ENCODE results near the gene SERPINB13.
"Not testable (repeated sequence)": the region's sequence is repeated elsewhere in the genome, so short reads cannot be mapped to it uniquely, and the experiment has no call there.

SERPINB13 gene

DNA sequence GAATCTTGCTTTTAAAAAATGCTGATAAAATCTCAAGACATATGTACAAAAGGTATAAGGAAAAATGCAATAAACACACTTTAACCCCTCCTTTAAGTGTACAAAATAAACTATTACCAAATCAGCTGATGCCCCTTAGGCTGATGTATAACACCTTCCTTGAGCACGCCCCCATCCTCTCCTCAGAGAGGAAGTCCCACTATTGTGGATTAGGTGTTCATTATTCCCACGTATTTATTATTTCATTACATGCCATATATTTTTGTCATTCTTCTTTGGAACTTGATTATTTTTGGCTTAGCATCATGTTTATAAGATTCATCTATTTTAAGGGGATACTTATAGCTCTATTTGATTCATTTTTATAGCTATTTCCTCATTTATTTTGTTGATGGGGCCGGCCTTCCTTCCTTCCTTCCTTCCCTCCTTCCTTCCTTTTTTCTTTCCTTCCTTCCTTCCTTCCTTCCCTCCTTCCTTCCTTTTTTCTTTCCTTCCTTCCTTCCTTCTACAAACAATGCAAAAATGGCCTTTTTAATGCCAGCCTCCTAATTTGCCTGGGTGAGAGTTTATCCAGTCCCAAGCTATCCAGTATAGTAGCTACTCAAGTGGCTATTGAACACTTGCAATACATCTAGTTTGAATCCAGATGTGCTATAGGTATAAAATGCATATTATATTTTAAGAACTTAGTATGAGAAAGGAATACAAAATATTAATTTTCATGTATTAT, 4.0 kb downstream of the SERPINB13 start:
- DNase-seq, result no peak

DNA sequence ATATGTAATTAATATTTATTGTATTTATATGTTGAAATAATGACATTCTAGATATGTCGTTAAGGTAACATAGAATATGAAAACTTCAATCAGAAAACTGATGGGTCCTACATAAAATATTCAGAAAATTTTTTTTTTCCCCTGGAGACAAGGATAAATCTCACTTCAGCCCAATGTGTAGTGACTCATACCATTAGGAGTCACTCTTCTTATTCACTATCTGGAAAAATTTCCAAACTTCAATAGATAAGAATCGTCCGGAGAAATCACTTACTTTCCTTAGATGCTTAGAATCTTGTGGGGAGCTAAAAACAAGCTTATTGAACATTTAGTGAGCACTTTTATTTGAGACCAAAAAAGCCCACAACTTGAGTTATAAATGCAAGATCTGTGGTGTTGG, 4.6 kb downstream of the SERPINB13 start:
- DNase-seq, result no peak

GRCh38 chr18:63592471-63592870, 5.3 kb downstream of the SERPINB13 start:
- no peak for DNase-seq

- no peak for DNase-seq
Measured at GRCh38 chr18:63596964-63597363, 9.8 kb downstream of the SERPINB13 start.

DNA sequence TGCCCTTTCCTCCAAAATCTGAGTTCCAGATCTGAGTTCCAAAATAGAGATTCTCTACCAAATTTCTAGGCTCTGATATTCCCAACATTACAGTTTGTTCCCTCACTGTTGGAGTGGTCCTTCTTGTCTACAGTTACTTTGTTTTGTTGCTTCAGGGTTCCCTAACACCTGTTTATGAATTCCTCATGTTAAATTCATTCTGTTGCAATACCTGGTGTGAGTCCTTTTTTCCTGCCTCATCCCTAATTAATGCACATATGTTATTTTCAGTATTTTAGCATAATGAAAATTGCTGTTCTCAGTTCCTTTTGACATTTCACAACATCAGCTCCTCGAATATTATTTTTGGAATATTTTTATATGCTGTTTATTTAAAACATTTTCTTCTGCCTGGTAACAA, 16.2 kb downstream of the SERPINB13 start:
- DNase-seq, result no peak

DNA sequence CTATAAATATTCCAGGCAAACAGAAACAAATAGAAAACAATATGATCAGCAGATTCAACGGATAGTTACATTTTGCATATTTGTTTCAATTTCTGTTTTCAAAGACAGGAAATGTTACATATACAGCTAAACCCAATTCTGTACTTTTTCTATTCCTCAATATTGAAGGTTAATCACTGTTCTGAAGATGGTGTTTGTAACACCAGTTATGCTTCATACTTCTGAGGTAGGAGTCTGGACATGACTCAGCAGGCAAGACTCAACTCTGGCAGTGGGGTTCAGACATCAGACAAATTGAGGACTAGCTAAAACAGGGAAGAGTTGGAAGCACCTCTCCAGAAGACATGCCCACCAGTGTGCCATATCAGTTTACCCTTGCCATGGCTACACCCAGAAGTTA, 16.6 kb downstream of the SERPINB13 start:
- no peak for DNase-seq

- DNase-seq, result peak in 1 of 3 experiments; percentile 16
Measured at GRCh38 chr18:63604791-63605567, 17.8 kb downstream of the SERPINB13 start.

DNA sequence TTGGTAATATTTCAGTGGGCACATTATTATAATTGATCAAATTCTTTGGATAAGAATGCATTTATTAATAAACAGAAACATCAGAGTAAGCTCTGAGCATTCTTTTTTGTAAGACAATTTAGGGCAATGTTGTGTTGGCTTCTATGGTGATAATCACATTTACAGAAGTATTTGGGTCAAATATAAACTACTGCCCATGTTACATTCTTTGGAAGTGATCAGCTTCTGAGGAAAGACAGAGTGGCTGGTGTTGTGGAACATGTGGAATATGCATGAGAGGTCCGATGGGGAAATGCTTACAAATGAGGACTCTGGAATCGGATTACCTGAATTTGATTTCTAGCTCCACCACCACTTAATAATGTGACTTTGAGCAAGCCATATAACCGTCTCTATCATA, 19.4 kb downstream of the SERPINB13 start:
- no peak for DNase-seq

GRCh38 chr18:63613420-63613819, 26.3 kb downstream of the SERPINB13 start:
- no peak for DNase-seq

DNA sequence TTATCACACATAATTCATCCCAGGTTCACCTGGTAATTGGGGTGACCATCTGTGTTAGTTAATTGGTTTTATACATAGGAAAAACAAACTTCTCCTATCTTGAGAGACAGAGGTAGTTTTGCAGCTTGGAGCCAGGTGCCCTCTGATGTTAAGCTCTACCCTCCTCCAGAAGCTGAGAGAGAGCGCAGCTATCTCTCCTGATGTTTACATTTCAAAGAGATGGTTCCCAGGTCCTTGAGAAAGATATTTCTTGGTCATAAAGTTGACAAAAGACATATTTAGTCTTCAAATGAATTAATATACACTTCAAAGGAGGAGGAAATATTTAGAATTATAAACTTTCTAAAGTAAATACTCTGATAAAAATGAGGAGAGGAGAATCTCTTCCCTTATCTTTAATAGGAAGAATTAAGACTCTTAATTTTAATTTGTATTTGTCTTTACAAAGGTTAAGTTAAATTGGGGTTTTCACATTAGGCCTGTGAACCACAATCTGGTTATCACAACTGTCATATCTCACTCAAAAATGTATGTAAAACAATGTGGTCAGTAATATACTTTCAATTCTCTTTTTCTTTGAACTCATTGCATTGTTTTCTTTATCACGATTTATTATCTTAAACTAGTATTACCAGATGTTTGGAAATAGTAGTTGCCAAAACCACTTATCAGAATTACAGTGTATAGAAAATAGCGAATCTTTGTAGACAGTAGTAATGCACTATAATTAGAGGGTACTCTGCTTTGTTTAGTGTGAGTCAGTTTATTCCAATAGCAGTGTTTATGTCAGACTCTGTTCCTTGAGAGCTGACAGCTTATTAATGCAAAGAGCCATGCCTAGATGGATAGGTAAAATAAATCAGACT, 30.1 kb downstream of the SERPINB13 start:
- peak; percentile 12 to 100 (median 86) for DNase-seq

DNA sequence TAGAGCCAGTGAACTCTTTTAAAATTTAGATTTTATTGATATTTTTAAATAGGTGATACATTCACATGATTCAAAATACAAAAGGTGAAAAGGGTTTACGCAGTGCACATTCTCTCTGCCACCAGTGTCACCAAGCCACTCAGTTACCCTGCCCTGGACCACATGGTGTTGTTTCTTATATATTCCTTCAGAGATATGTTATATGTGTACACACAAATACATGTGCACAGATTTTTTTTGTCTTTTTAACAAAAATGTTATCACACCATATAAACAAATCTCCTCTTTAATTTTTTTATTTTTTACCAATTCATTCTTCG, 30.7 kb downstream of the SERPINB13 start:
- DNase-seq, result peak in 1 of 3 experiments; percentile 86

GRCh38 chr18:63619661-63620060, 32.5 kb downstream of the SERPINB13 start:
- DNase-seq, result no peak

DNA sequence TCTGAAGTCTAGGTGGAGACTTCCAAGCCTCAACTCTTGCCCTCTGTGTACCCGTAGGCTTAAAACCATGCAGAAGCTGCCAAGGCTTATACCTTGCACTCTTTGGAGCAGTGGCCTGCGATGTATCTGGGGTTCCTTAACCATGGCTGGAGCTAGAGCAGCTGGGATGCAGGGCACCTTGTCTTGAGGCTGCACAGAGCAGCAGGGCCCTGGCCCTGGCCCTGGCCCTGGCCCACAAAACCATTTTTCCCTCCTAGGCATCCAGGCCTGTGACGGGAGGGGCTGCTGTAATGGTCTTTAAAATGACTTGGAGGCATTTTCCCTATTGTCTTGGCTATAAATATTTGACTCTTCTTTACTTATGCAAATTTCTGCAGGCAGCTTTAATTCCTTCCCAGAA, 37.7 kb downstream of the SERPINB13 start:
- DNase-seq, result no peak

- no peak for DNase-seq
Measured at GRCh38 chr18:63626431-63626830, 39.3 kb downstream of the SERPINB13 start.

GRCh38 chr18:63627819-63628218, 40.7 kb downstream of the SERPINB13 start:
- DNase-seq, result no peak

GRCh38 chr18:63637703-63638102, 50.6 kb downstream of the SERPINB13 start:
- no peak for DNase-seq

DNA sequence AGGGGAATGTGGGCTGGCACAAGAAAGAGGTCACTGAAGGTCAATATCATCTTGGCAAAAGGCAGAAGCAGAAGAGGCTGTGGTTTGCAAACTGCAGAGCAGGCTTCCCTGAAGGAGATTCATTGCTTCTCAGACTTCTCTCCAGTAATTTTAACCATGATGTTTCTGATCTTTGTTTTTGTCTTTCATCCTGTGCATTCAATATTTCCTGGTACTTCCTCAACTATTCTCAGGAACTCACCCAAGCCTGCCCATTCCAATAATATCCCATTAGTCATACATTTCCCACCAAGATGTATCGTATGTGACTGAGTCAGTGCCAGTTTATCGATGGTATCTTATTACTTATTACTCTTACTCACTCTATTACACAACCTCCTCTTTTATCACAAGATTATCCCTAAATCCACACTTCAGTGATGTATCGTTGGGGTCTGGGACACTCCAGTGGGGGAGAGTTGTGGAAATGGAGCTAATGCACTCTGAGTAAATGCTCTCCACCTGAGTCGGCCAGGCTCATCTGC, 54.1 kb downstream of the SERPINB13 start:
- DNase-seq, result not testable (repeated sequence)

DNA sequence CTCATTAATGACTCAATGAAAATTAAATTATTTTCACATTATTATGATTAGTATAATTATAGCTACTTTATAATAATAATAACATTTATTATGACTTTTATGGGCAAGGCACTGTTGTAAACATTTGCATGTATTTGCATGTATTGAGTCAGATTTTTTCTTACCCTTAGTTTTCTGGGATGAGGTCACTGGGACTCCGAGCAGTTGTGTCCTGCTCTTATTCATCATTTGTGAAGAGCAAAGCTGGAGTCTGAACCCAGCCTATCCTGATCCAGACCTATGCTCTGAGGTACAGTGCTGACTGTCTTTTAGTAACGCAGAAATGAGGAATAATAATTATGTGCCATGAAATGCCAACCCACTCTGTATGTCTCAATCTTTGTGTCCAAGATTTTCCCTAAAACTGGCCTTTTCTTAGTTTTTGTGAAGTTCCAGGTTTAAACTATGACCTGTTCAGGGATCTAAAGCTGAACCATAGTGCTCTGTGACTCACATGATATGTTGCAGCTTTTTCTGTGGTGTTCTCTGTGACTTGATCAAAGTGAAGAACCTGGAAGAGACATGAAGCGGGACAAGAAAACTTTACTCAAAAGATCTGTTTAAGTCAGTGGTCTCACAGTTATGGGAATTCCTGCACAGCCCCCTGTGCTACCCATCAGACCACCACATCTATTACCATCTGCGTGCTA, 55.7 kb downstream of the SERPINB13 start:
- DNase-seq, result not testable (repeated sequence)

- not testable (repeated sequence) for DNase-seq
Measured at GRCh38 chr18:63644142-63644541, 57.0 kb downstream of the SERPINB13 start, which contains the start of gene SERPINB4. TSS of gene SERPINB4 (minus strand) at chr18:63644256. CDS start at chr18:63643577, 679 bp downstream.

DNA sequence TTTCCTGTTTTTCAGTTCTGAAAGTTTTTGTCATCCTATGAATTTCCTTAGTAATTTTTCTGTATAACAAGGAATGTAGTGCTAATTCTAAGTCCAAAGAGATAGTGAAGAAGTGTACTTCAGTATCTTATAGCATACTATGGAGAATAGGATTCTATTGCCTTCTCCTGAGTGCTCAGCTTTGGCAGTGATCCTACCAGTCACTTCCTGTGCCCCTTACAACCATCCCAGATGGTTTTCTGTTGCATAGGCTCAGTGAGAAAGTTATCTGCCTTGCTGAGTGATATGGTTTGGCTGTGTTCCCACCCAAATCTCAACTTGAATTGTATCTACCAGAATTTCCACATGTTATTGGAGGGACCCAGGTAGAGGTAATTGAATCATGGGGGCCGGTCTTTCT, 57.6 kb downstream of the SERPINB13 start:
- not testable (repeated sequence) for DNase-seq

DNA sequence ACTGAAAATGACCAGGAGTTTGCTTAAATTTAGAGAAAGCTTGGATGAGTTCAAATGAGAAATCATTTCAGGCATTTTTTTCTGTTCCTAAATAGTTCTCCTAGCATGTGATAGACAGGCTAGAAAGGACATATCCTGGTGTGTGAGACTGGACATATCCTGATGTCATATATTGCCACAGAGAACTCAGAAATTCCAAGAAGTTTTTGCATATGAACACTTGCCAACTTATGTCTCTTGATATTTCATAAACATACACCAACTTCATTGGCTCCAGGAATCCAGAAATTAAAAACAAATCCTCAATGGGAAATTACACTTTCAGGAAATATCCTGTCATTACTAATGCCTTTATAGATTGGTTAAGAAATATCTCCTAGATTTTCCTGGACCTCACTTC, 59.8 kb downstream of the SERPINB13 start:
- DNase-seq, result no peak

- no peak for DNase-seq
Measured at GRCh38 chr18:63648241-63648640, 61.1 kb downstream of the SERPINB13 start.

All from NCI-H1417 (cell line).